Cardiac muscle cell (in vitro differentiated cells and primary cell): ENCODE measurements around the gene OR14A16. TPM values are rescaled to one million over a fixed set of nuclear protein-coding genes. Genes with fewer than 3 reads are reported as not detected.

Experiments
- DNase-seq, 2 donors: peaks; one replicate each; pipeline versions ENCODE4 v3.0.0 to v3.0.0-alpha.2; 2010 to 2017; ENCODE audit warnings: low read depth in 1 of 2, low spot score in 1 of 2
- H3K27ac ChIP-seq: fragments of 200-600 bp; sonication (generic); 2 replicates; pipeline ENCODE4 v1.5.1; 2016
- H3K27me3 ChIP-seq: fragments of 200-600 bp; sonication (generic); 2 replicates; pipeline ENCODE4 v1.6.0; 2016; ENCODE audit warnings: control low read depth
- H3K36me3 ChIP-seq: fragments of 200-600 bp; sonication (generic); 2 replicates; pipeline ENCODE4 v1.5.1; 2016; ENCODE audit warnings: control low read depth
- H3K4me1 ChIP-seq: fragments of 200-600 bp; sonication (generic); 2 replicates; pipeline ENCODE4 v1.8.1; 2017; ENCODE audit warnings: low read depth, mild to moderate bottlenecking, mixed run types
- H3K4me3 ChIP-seq: fragments of 200-600 bp; sonication (generic); 2 replicates; pipeline ENCODE4 v1.5.1; 2016; ENCODE audit warnings: mild to moderate bottlenecking
- H3K9me3 ChIP-seq: fragments of 200-600 bp; sonication (generic); 2 replicates; pipeline ENCODE4 v1.5.1; 2017; ENCODE audit warnings: low read depth, mild to moderate bottlenecking, control low read depth
- CTCF ChIP-seq: IDR thresholded peaks from 2 replicates; pipeline ENCODE4 v1.5.1; 2012; ENCODE audit warnings: low read depth, mild to moderate bottlenecking, low read length
- polyA plus RNA-seq: library from polyadenylated mRNA; unstranded; fragments of >200 nt; fragmentation: Nextera tagmentation; extraction: Ambion mirVana; gene quantifications from 2 replicates; pipeline ENCODE4 v1.2.1, GENCODE V29; 2016
- total RNA-seq: library from RNA; depleted of rRNA; stranded (reverse); fragments of >200 nt; gene quantifications from 2 replicates; pipeline ENCODE4 v1.2.3, GENCODE V29; 2016

Gene OR14A16
- total and polyA plus RNA-seq, 2 experiments from 2014 or later, result not detected

GRCh38 chr1:247769603-247770002, 54.3 kb downstream of the OR14A16 start:
- Histone ChIP-seq H3K4me3 (no peak overlapping the region), H3K36me3 (no peaks in the 10 kb centered on the region), H3K27ac (no peak overlapping the region), H3K9me3 (no peaks in the 10 kb centered on the region), H3K4me1 (no peaks in the 10 kb centered on the region), H3K27me3 (no peaks in the 10 kb centered on the region)
- DNase-seq, result no peak
- no peak for TF ChIP-seq CTCF

Other genes with a start within 250 kb of the OR14A16 start
- not detected in 2 replicates for gene OR2G2, start 235.8 kb downstream of the OR14A16 start, total RNA-seq
- gene OR2G2, start 235.8 kb downstream of the OR14A16 start, polyA plus RNA-seq, result not detected in 2 replicates
- gene OR2G3, start 218.5 kb downstream of the OR14A16 start, total RNA-seq, result not detected in 2 replicates
- not detected in 2 replicates for gene OR2G3, start 218.5 kb downstream of the OR14A16 start, polyA plus RNA-seq
- gene OR13G1, start 144.4 kb downstream of the OR14A16 start, total RNA-seq, result not detected in 2 replicates
- gene OR13G1, start 144.4 kb downstream of the OR14A16 start, polyA plus RNA-seq, result not detected in 2 replicates
- gene OR6F1, start 107.5 kb downstream of the OR14A16 start, total RNA-seq, result not detected in 2 replicates
- gene OR6F1, start 107.5 kb downstream of the OR14A16 start, polyA plus RNA-seq, result not detected in 2 replicates
- gene OR14K1, start 85.5 kb downstream of the OR14A16 start, total RNA-seq, result not detected in 2 replicates
- not detected in 2 replicates for gene OR14K1, start 85.5 kb downstream of the OR14A16 start, polyA plus RNA-seq
- gene OR14A2, start 76.0 kb downstream of the OR14A16 start, total RNA-seq, result not detected in 2 replicates
- not detected in 2 replicates for gene OR14A2, start 76.0 kb downstream of the OR14A16 start, polyA plus RNA-seq
- gene OR1C1, start 63.6 kb downstream of the OR14A16 start, total RNA-seq, result not detected in 2 replicates
- gene OR1C1, start 63.6 kb downstream of the OR14A16 start, polyA plus RNA-seq, result not detected in 2 replicates
- not detected in 2 replicates for gene OR11L1, start 17.8 kb upstream of the OR14A16 start, total RNA-seq
- gene OR11L1, start 17.8 kb upstream of the OR14A16 start, polyA plus RNA-seq, result not detected in 2 replicates
- 2.4 and 2.7 TPM in 2 replicates for gene TRIM58, start 33.1 kb upstream of the OR14A16 start, total RNA-seq
- gene TRIM58, start 33.1 kb upstream of the OR14A16 start, polyA plus RNA-seq, result 2.2 and 2.6 TPM in 2 replicates
- gene OR2W3, start 71.5 kb upstream of the OR14A16 start, total RNA-seq, result 0.70 and 0.86 TPM in 2 replicates
- gene OR2W3, start 71.5 kb upstream of the OR14A16 start, polyA plus RNA-seq, result 1.9 TPM in 2 replicates
- not detected in 2 replicates for gene OR2T8, start 96.1 kb upstream of the OR14A16 start, total RNA-seq
- gene OR2T8, start 96.1 kb upstream of the OR14A16 start, polyA plus RNA-seq, result 0.22 TPM in 1 of 2 replicates, not detected in the other
- 0.21 TPM in 1 of 2 replicates, not detected in the other for gene OR2AJ1, start 100.8 kb upstream of the OR14A16 start, total RNA-seq
- gene OR2AJ1, start 100.8 kb upstream of the OR14A16 start, polyA plus RNA-seq, result not detected in 2 replicates
- gene OR2L8, start 124.7 kb upstream of the OR14A16 start, total RNA-seq, result not detected in 2 replicates
- gene OR2L8, start 124.7 kb upstream of the OR14A16 start, polyA plus RNA-seq, result not detected in 2 replicates
- gene OR2AK2, start 141.1 kb upstream of the OR14A16 start, total RNA-seq, result not detected in 2 replicates
- gene OR2AK2, start 141.1 kb upstream of the OR14A16 start, polyA plus RNA-seq, result not detected in 2 replicates
- gene OR2L5, start 189.5 kb upstream of the OR14A16 start, total RNA-seq, result 0.18 TPM in 1 of 2 replicates, not detected in the other
- not detected in 2 replicates for gene OR2L5, start 189.5 kb upstream of the OR14A16 start, polyA plus RNA-seq
- not detected in 2 replicates for gene OR2L2, start 206.0 kb upstream of the OR14A16 start, total RNA-seq
- gene OR2L2, start 206.0 kb upstream of the OR14A16 start, polyA plus RNA-seq, result 0.57 TPM in 1 of 2 replicates, not detected in the other
- gene OR2L3, start 222.7 kb upstream of the OR14A16 start, total RNA-seq, result 0.07 TPM in 1 of 2 replicates, not detected in the other
- not detected in 2 replicates for gene OR2L3, start 222.7 kb upstream of the OR14A16 start, polyA plus RNA-seq